H1 (cell line): Measurements from ENCODE around the gene LTBP4. TPM values are rescaled to one million over a fixed set of nuclear protein-coding genes. Genes with fewer than 3 reads are reported as not detected.
"Not testable (repeated sequence)": the region's sequence is repeated elsewhere in the genome, so short reads cannot be mapped to it uniquely, and the experiment has no call there.

Experiments used
- CTCF ChIA-PET: fragments of 300-600 bp; sonication (Branson Sonifier 250); formaldehyde crosslinking; loops from one replicate; lab custom pipeline; 2021; ENCODE audit not compliant: partially characterized antibody; lab: Charles Lee
- POLR2A ChIA-PET: fragments of 300-600 bp; sonication (Branson Sonifier 250); formaldehyde crosslinking; loops from one replicate; lab custom pipeline; 2021; ENCODE audit warnings: inconsistent platforms; ENCODE audit not compliant: partially characterized antibody; lab: Charles Lee
- DNase-seq, 2 experiments: peaks; one replicate each; pipeline versions ENCODE4 v3.0.0 to v3.0.0-alpha.2; 2010 to 2022; ENCODE audit warnings: low spot score in 2 of 2, low read depth in 1 of 2, mixed read lengths in 1 of 2
- FAIRE-seq: peaks from 2 replicates; lab custom pipeline; 2011; peaks lifted over from hg19 to GRCh38; lab: Jason Lieb, UNC
- H2AFZ ChIP-seq: 2 replicates; pipeline ENCODE4 v1.8.1; 2012; ENCODE audit warnings: low read length, inconsistent platforms
- H2AK5ac ChIP-seq: 2 replicates; pipeline ENCODE4 v1.6.1; 2013; ENCODE audit warnings: low read depth, low read length
- H2BK120ac ChIP-seq: replicated peaks from 2 replicates; pipeline ENCODE3; 2013; ENCODE audit warnings: low read depth, low read length, inconsistent platforms
- H2BK12ac ChIP-seq: 2 replicates; pipeline ENCODE4 v1.6.1; 2013; ENCODE audit warnings: low read depth, low read length
- H2BK15ac ChIP-seq: 2 replicates; pipeline ENCODE4 v1.6.1; 2013; ENCODE audit warnings: low read length
- H2BK20ac ChIP-seq: 2 replicates; pipeline ENCODE4 v1.6.1; 2013; ENCODE audit warnings: low read length
- H2BK5ac ChIP-seq: 2 replicates; pipeline ENCODE4 v1.6.1; 2013; ENCODE audit warnings: low read depth, low read length
- H3K14ac ChIP-seq: 2 replicates; pipeline ENCODE4 v1.6.1; 2013; ENCODE audit warnings: inconsistent platforms; ENCODE audit not compliant: insufficient read length
- H3K18ac ChIP-seq: 2 replicates; pipeline ENCODE4 v1.6.1; 2013; ENCODE audit warnings: low read length; ENCODE audit errors: extremely low read depth
- H3K23ac ChIP-seq: 2 replicates; pipeline ENCODE4 v1.6.1; 2013; ENCODE audit warnings: inconsistent platforms; ENCODE audit not compliant: insufficient read length
- H3K23me2 ChIP-seq: 2 replicates; pipeline ENCODE4 v1.6.1; 2013; ENCODE audit warnings: low read depth, low read length
- H3K27ac ChIP-seq: 2 replicates; pipeline ENCODE4 v1.6.1; 2011; ENCODE audit warnings: low read depth, low read length, inconsistent platforms
- H3K27me3 ChIP-seq, 4 experiments: replicated peaks in 1 of 4; 1 replicate in 1 of 4; 2 replicates in 3 of 4; pipeline versions ENCODE4 v1.6.1 to v1.8.1; 2011 to 2013; ENCODE audit warnings: low read length in 3 of 4, mild to moderate bottlenecking in 3 of 4, inconsistent platforms in 2 of 4, mixed read lengths in 2 of 4, moderate library complexity in 1 of 4; ENCODE audit not compliant: control insufficient read depth in 3 of 4, insufficient read depth in 3 of 4; ENCODE audit errors: extremely low read depth in 1 of 4
- H3K36me3 ChIP-seq, 4 experiments: 2 replicates each; pipeline versions ENCODE4 v1.6.1 to v1.8.1; 2011 to 2013; ENCODE audit warnings: mild to moderate bottlenecking in 4 of 4, low read length in 3 of 4, moderate library complexity in 2 of 4, control low read depth in 1 of 4, inconsistent platforms in 1 of 4; ENCODE audit not compliant: insufficient read depth in 4 of 4, control insufficient read depth in 2 of 4
- H3K4ac ChIP-seq: replicated peaks from 2 replicates; pipeline ENCODE3; 2013; ENCODE audit warnings: low read length, low read depth, mixed read lengths, inconsistent platforms; ENCODE audit not compliant: insufficient read length
- H3K4me1 ChIP-seq, 4 experiments: replicated peaks in 1 of 4; 1 replicate in 1 of 4; 2 replicates in 3 of 4; pipeline versions ENCODE4 v1.6.1 to v1.8.1; 2011 to 2013; ENCODE audit warnings: low read length in 3 of 4, inconsistent platforms in 2 of 4, mixed read lengths in 1 of 4; ENCODE audit not compliant: insufficient read depth in 4 of 4, control insufficient read depth in 3 of 4
- H3K4me2 ChIP-seq, 2 experiments: 2 replicates each; pipeline versions ENCODE4 v1.6.1 to v1.8.1; 2011 to 2013; ENCODE audit warnings: low read depth in 2 of 2, low read length in 2 of 2, control low read depth in 1 of 2, inconsistent platforms in 1 of 2, mild to moderate bottlenecking in 1 of 2; ENCODE audit not compliant: insufficient read depth in 1 of 2
- H3K4me3 ChIP-seq, 4 experiments: fragments of 200-600, 300-600 bp in 1 of 4; sonication (generic), shearing (Covaris generic), sonication (Bioruptor Twin) in 1 of 4; 2 replicates each; pipeline versions ENCODE4 v1.5.1 to v1.8.1; 2011 to 2016; ENCODE audit warnings: low read length in 4 of 4, low read depth in 3 of 4, control low read depth in 2 of 4, inconsistent platforms in 2 of 4, mild to moderate bottlenecking in 2 of 4, mixed read lengths in 1 of 4, moderate library complexity in 1 of 4; ENCODE audit not compliant: insufficient read depth in 2 of 4; ENCODE audit errors: extremely low read depth in 1 of 4
- H3K56ac ChIP-seq: replicated peaks from 2 replicates; pipeline ENCODE3; 2013; ENCODE audit warnings: low read depth, mild to moderate bottlenecking, mixed read lengths, low read length, inconsistent platforms; ENCODE audit not compliant: insufficient read length
- H3K79me1 ChIP-seq: 2 replicates; pipeline ENCODE4 v1.6.1; 2013; ENCODE audit warnings: low read depth, low read length, control low read depth
- H3K79me2 ChIP-seq, 2 experiments: 2 replicates each; pipeline versions ENCODE4 v1.6.1 to v1.8.1; 2012 to 2013; ENCODE audit warnings: low read length in 2 of 2, mild to moderate bottlenecking in 2 of 2, inconsistent platforms in 1 of 2; ENCODE audit not compliant: insufficient read depth in 2 of 2, control insufficient read depth in 1 of 2
- H3K9ac ChIP-seq, 4 experiments: replicated peaks in 1 of 4; 1 replicate in 1 of 4; 2 replicates in 3 of 4; pipeline versions ENCODE4 v1.6.1 to v1.8.1; 2011 to 2013; ENCODE audit warnings: low read depth in 3 of 4, low read length in 3 of 4, control low read depth in 2 of 4, mild to moderate bottlenecking in 2 of 4, moderate library complexity in 2 of 4, inconsistent platforms in 1 of 4; ENCODE audit errors: extremely low read depth in 1 of 4
- H3K9me3 ChIP-seq, 2 experiments: 2 replicates each; pipeline versions ENCODE4 v1.6.1 to v1.8.1; 2012 to 2013; ENCODE audit warnings: mild to moderate bottlenecking in 2 of 2, moderate library complexity in 2 of 2, control low read depth in 1 of 2, inconsistent platforms in 1 of 2, low read depth in 1 of 2, low read length in 1 of 2, mixed read lengths in 1 of 2; ENCODE audit not compliant: insufficient read depth in 2 of 2
- H4K20me1 ChIP-seq, 2 experiments: replicated peaks in 1 of 2; 2 replicates each; pipeline versions ENCODE3 to v1.8.1; 2011 to 2013; ENCODE audit warnings: inconsistent platforms in 2 of 2, low read length in 2 of 2, mild to moderate bottlenecking in 1 of 2; ENCODE audit not compliant: insufficient read depth in 2 of 2, control insufficient read depth in 1 of 2
- H4K5ac ChIP-seq: 2 replicates; pipeline ENCODE4 v1.6.1; 2013; ENCODE audit warnings: low read length, low read depth, mixed read lengths, inconsistent platforms; ENCODE audit not compliant: insufficient read length
- H4K8ac ChIP-seq: 2 replicates; pipeline ENCODE4 v1.8.0; 2013; ENCODE audit warnings: mild to moderate bottlenecking, moderate library complexity, low read length, inconsistent platforms; ENCODE audit not compliant: insufficient read depth; ENCODE audit errors: extremely low read depth
- H4K91ac ChIP-seq: replicated peaks from 2 replicates; pipeline ENCODE3; 2013; ENCODE audit warnings: low read length, mixed read lengths, inconsistent platforms; ENCODE audit not compliant: insufficient read length
- CBX8 ChIP-seq: fragments of 300-800, 300-1000 bp; sonication (generic); IDR thresholded peaks from 2 replicates; pipeline ENCODE4 v1.7.1; 2016; ENCODE audit warnings: low read depth, low read length, borderline replicate concordance
- EGR1 ChIP-seq: IDR thresholded peaks from 2 replicates; pipeline ENCODE4 v1.6.1; 2011; ENCODE audit warnings: low read depth, low read length, borderline replicate concordance
- GTF2F1 ChIP-seq: IDR thresholded peaks from 2 replicates; pipeline ENCODE4 v1.6.1; 2012; ENCODE audit warnings: low read depth, low read length, improper control_type of control experiment, borderline replicate concordance
- HDAC6 ChIP-seq: IDR thresholded peaks from one replicate; pipeline ENCODE4 v1.7.1; 2012; ENCODE audit warnings: low read depth, mild to moderate bottlenecking, inconsistent platforms, low read length, moderate library complexity
- SIRT6 ChIP-seq: IDR thresholded peaks from one replicate; pipeline ENCODE4 v1.7.1; 2012; ENCODE audit warnings: low read length, inconsistent platforms
- SIX5 ChIP-seq: IDR thresholded peaks from 2 replicates; pipeline ENCODE4 v1.6.1; 2011; ENCODE audit warnings: mild to moderate bottlenecking, low read depth, low read length
- TEAD4 ChIP-seq: IDR thresholded peaks from 2 replicates; pipeline ENCODE4 v1.6.1; 2012; ENCODE audit warnings: low read depth, low read length, inconsistent platforms, mixed read lengths
- WGBS, 2 experiments: shearing (Covaris generic) in 1 of 2; methylation state at CpG; one replicate each; pipeline versions ENCODE4 v1.1.6 to v1.1.7; 2013 to 2015; ENCODE audit warnings: low lambda C conversion rate in 2 of 2, mixed read lengths in 2 of 2, inconsistent platforms in 1 of 2, low coverage in 1 of 2, missing lambda C conversion rate in 1 of 2; ENCODE audit not compliant: insufficient replicate concordance in 2 of 2, insufficient coverage in 1 of 2, insufficient read length in 1 of 2; ENCODE audit errors: extremely low coverage in 1 of 2, missing lambda C conversion rate in 1 of 2; 5-methylcytosine and 5-hydroxymethylcytosine counted together
- polyA plus RNA-seq, 7 experiments: library from polyadenylated mRNA; depleted of rRNA in 3 of 7; stranded (reverse) in 5 of 7; unstranded in 2 of 7; fragments of >200 nt in 5 of 7; fragments of 200-250 nt in 2 of 7; gene quantifications; 1 replicate in 5 of 7; 2 replicates in 1 of 7; 4 replicates in 1 of 7; pipeline versions ENCODE4 v1.2.1 to v1.2.3, GENCODE V29; 2011 to 2013; ENCODE audit warnings: missing spikeins in 2 of 7, mixed read lengths in 2 of 7
- total RNA-seq: library from RNA; stranded (reverse); fragmentation: NEBNext Ultra II Directional; extraction: Animal tissue kit (Norgen Biotek cat#: 25700); gene quantifications from 2 replicates; pipeline ENCODE4 v1.2.1, GENCODE V29; 2021
- TF ChIP-seq, protein P1 (sequence below): IDR thresholded peaks from 2 replicates; pipeline ENCODE4 v1.6.1; 2012; ENCODE audit warnings: low read length, inconsistent platforms

The LTBP4 gene
- total and polyA plus RNA-seq, 2 of the 8 experiments (the other 6 are each of a cell fraction or from before 2014, with no cell fraction given) = 54.5 to 77.1 TPM

- TF ChIP-seq HDAC6 (no peak), GTF2F1 (no peak), SIX5 (no peak), SIRT6 (no peak), EGR1 (no peak), CBX8 (no peak), TEAD4 (no peak)
- TF ChIP-seq, protein P1, sequence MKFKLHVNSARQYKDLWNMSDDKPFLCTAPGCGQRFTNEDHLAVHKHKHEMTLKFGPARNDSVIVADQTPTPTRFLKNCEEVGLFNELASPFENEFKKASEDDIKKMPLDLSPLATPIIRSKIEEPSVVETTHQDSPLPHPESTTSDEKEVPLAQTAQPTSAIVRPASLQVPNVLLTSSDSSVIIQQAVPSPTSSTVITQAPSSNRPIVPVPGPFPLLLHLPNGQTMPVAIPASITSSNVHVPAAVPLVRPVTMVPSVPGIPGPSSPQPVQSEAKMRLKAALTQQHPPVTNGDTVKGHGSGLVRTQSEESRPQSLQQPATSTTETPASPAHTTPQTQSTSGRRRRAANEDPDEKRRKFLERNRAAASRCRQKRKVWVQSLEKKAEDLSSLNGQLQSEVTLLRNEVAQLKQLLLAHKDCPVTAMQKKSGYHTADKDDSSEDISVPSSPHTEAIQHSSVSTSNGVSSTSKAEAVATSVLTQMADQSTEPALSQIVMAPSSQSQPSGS = no peak
Observed at GRCh38 chr19:40590464-40591265, 10.5 kb upstream of the LTBP4 start (continued).

DNA sequence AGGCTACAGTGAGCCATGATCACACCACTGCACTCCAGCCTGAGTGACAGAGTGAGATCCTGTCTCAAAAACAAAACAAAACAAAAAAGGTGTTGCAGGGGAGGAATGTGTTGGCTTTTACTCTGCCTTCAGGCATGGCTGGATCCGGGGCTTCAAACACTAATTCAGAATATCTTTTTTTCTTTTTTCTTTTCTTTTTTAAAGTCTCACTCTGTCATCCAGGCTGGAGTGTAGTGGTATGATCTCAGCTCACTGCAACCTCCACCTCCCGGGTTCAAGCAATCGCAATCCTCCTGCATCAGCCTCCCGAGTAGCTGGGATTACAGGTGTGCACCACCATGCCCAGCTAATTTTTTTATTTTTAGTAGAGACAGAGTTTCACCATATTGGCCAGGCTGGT, 9.4 kb upstream of the LTBP4 start:
- DNase-seq, H3K23me2 ChIP-seq, H2BK5ac ChIP-seq, H3K27me3 ChIP-seq, H3K23ac ChIP-seq, H4K5ac ChIP-seq, H3K4me1 ChIP-seq, H3K4me2 ChIP-seq, H4K91ac ChIP-seq, H2AK5ac ChIP-seq, H4K8ac ChIP-seq, H2BK15ac ChIP-seq, H3K79me2 ChIP-seq, H2BK120ac ChIP-seq, H2BK12ac ChIP-seq, H3K79me1 ChIP-seq, H3K56ac ChIP-seq, H2AFZ ChIP-seq, H3K27ac ChIP-seq, H3K14ac ChIP-seq, H4K20me1 ChIP-seq, H3K9me3 ChIP-seq, FAIRE-seq, H3K4me3 ChIP-seq, H3K4ac ChIP-seq, H2BK20ac ChIP-seq, H3K9ac ChIP-seq, H3K18ac ChIP-seq: not testable (repeated sequence)
- CTCF ChIA-PET = interaction anchor here (0.5 to 1.9 kb wide), 4 partner anchors 8 to 1679 kb away, joined by 3 to 8 read pairs (median 4); no protein-coding TSS in a partner anchor
- peaks cover 2 to 11% (median 7%) of the 10 kb centered on the region in 4 experiments; a peak in 6 of 8 replicates for H3K36me3 ChIP-seq
- 91% methylated on average over 4 of the region's 4 CpGs; no CpG with 5 or more reads in 1 of the 2 experiments for WGBS, 2 experiments
- POLR2A ChIA-PET = interaction anchor here (0.7 to 4.3 kb wide), 4 partner anchors 11 to 149 kb away, joined by 3 to 20 read pairs (median 4); no protein-coding TSS in a partner anchor
